Measurements from ENCODE around the gene SPG11. TPM values are rescaled to one million over a fixed set of nuclear protein-coding genes. Genes with fewer than 3 reads are reported as not detected.

Gene SPG11
- total and polyA plus RNA-seq, 2 experiments from 2014 or later: 23.3 to 42.2 TPM

- Histone ChIP-seq H3K36me3 (ENCODE audit: insufficient read depth) (peaks cover 22% of the 10 kb centered on the region), H3K27me3 (ENCODE audit: insufficient read depth) (no peaks in the 10 kb centered on the region), H3K4me1 (ENCODE audit: insufficient read depth) (no peaks in the 10 kb centered on the region), H4K20me1 (replicated peaks; ENCODE audit: insufficient read depth) (peaks cover 4% of the 10 kb centered on the region; the same call in 1 of the 2 replicates), H2AFZ (no peak overlapping the region), H3K4me2 (no peak overlapping the region), H3K4me3 (no peak overlapping the region), H3K79me2 (replicated peaks; ENCODE audit: insufficient read depth) (no peaks in the 10 kb centered on the region), H3K27ac (ENCODE audit: low read depth) (no peak overlapping the region), H3F3A (replicated peaks; ENCODE audit: low read depth) (0 out of 2 replicates have a peak, but pooled peaks cover 5% of the 10 kb centered on the region), H3K9me2 (ENCODE audit: insufficient read depth) (no peaks in the 10 kb centered on the region)
- no peaks in the 10 kb centered on the region for H3K9me3 Mint-ChIP-seq
- H3K27ac Mint-ChIP-seq: no peak overlapping the region
- peaks cover 30% of the 10 kb centered on the region; the same call in 2 of the 3 replicates for H3K36me3 Mint-ChIP-seq (ENCODE audit: low read depth)
- no peak for TF ChIP-seq ZNF114 (CRISPR knock-in tag; IDR thresholded peaks at IDR 0.05)
- DNase-seq (ENCODE audit: low spot score): no peak
- H3K4me3 Mint-ChIP-seq: no peak overlapping the region
- no peak for ATAC-seq
- no peaks in the 10 kb centered on the region for H3K4me1 Mint-ChIP-seq
- H3K27me3 Mint-ChIP-seq (ENCODE audit: insufficient read depth, low read depth, poor library complexity): no peaks in the 10 kb centered on the region
These were observed 138.4 kb downstream of the SPG11 start for GRCh38 chr15:44525018-44525417.

GRCh38 chr15:44519537-44519936 is 143.9 kb downstream of the SPG11 start:
- no peak overlapping the region for H3K4me2 ChIP-seq
- H3K4me1 ChIP-seq (ENCODE audit: insufficient read depth): no peaks in the 10 kb centered on the region
- no peaks in the 10 kb centered on the region for H3K4me1 Mint-ChIP-seq
- 0 out of 2 replicates have a peak, but pooled peaks cover 3% of the 10 kb centered on the region for H3K79me2 ChIP-seq (replicated peaks; ENCODE audit: insufficient read depth)
- no peaks in the 10 kb centered on the region; the same call in 1 of the 2 replicates for H4K20me1 ChIP-seq (replicated peaks; ENCODE audit: insufficient read depth)
- no peak overlapping the region for H3K4me3 ChIP-seq
- H3K27me3 Mint-ChIP-seq (ENCODE audit: insufficient read depth, low read depth, poor library complexity): no peaks in the 10 kb centered on the region
- H3K4me3 Mint-ChIP-seq: no peak overlapping the region
- no peak overlapping the region for H2AFZ ChIP-seq
- no peak overlapping the region for H3K27ac Mint-ChIP-seq
- H3K9me3 Mint-ChIP-seq: no peaks in the 10 kb centered on the region
- TF ChIP-seq EZH2 (IDR thresholded peaks at IDR 0.05; ENCODE audit: low read depth, unreplicated experiment) (no peak), ZNF331 (CRISPR knock-in tag; IDR thresholded peaks at IDR 0.05; ENCODE audit: low read depth) (no peak), CTCF (conservative IDR thresholded peaks at IDR 0.05; ENCODE audit: low read depth in 2 of 2) (no peak), JUNB (IDR thresholded peaks at IDR 0.05; ENCODE audit: unreplicated experiment) (no peak), CREB1 (CRISPR knock-in tag; IDR thresholded peaks at IDR 0.05; ENCODE audit: low read depth) (no peak), REST (IDR thresholded peaks at IDR 0.05; ENCODE audit: unreplicated experiment) (no peak), ZNF114 (CRISPR knock-in tag; IDR thresholded peaks at IDR 0.05) (no peak)
- no peaks in the 10 kb centered on the region for H3K27me3 ChIP-seq (ENCODE audit: insufficient read depth)
- H3K9me2 ChIP-seq (ENCODE audit: insufficient read depth): no peaks in the 10 kb centered on the region
- no peaks in the 10 kb centered on the region for H3F3A ChIP-seq (replicated peaks; ENCODE audit: low read depth)
- no peak for DNase-seq (ENCODE audit: low spot score)
- H3K27ac ChIP-seq (ENCODE audit: low read depth): no peak overlapping the region
- peaks cover 26% of the 10 kb centered on the region for H3K36me3 ChIP-seq (ENCODE audit: insufficient read depth)
- peaks cover 53% of the 10 kb centered on the region for H3K36me3 Mint-ChIP-seq (ENCODE audit: low read depth)
- no peak for ATAC-seq

Data from GM23338 (cell line).